HG02588 (cell line): ENCODE results near the gene VPS8.
A peak's percentile ranks its signal among the peaks of the same experiment; 100 is the strongest.

Source experiments
- ATAC-seq: cut with Tn5 transposase; IDR thresholded peaks from one replicate; pipeline ENCODE4 v1.9.1; 2021; ENCODE audit warnings: mild to moderate bottlenecking, moderate library complexity; ENCODE audit not compliant: unreplicated experiment

VPS8 gene

GRCh38 chr3:184811999-184812661, at the start of gene VPS8:
VPS8 (plus strand) TSS chr3:184812166; CDS start chr3:184824633, 12,467 bp downstream.
- ATAC-seq = peak; percentile 88

GRCh38 chr3:184764191-184764590, 47.8 kb upstream of the VPS8 start:
- ATAC-seq = no peak

GRCh38 chr3:184765047-184765729, 46.8 kb upstream of the VPS8 start:
- ATAC-seq = no peak

- ATAC-seq = peak; percentile 55
These were observed 46.3 kb upstream of the VPS8 start for GRCh38 chr3:184765730-184766074.

GRCh38 chr3:184766555-184767261, 45.3 kb upstream of the VPS8 start:
- no peak for ATAC-seq

- no peak for ATAC-seq
These were observed 44.6 kb upstream of the VPS8 start for GRCh38 chr3:184767377-184767776.

GRCh38 chr3:184769382-184770170, 42.4 kb upstream of the VPS8 start:
- no peak for ATAC-seq

- no peak for ATAC-seq
These were observed 41.4 kb upstream of the VPS8 start for GRCh38 chr3:184770541-184770940.

- no peak for ATAC-seq
These were observed 40.5 kb upstream of the VPS8 start for GRCh38 chr3:184771301-184772127.

- no peak for ATAC-seq
These were observed 39.2 kb upstream of the VPS8 start for GRCh38 chr3:184772667-184773272.

- ATAC-seq = no peak
These were observed 38.4 kb upstream of the VPS8 start for GRCh38 chr3:184773283-184774186.

- no peak for ATAC-seq
These were observed 35.0 kb upstream of the VPS8 start for GRCh38 chr3:184776916-184777315.

- ATAC-seq = peak; percentile 67
These were observed 34.2 kb upstream of the VPS8 start for GRCh38 chr3:184777566-184778356.

- no peak for ATAC-seq
These were observed 33.3 kb upstream of the VPS8 start for GRCh38 chr3:184778426-184779332.

- no peak for ATAC-seq
These were observed 30.9 kb upstream of the VPS8 start for GRCh38 chr3:184780981-184781515.

GRCh38 chr3:184781801-184782200, 30.2 kb upstream of the VPS8 start:
- no peak for ATAC-seq

GRCh38 chr3:184783319-184783718, 28.6 kb upstream of the VPS8 start:
- ATAC-seq = no peak
